ENCODE data around the gene DAGLA.
A peak's percentile ranks its signal among the peaks of the same experiment; 100 is the strongest.

DAGLA gene

GRCh38 chr11:61693922-61694601 is 13.9 kb downstream of the DAGLA start:
- no peak for DNase-seq

GRCh38 chr11:61694602-61694939 is 14.4 kb downstream of the DAGLA start:
- no peak for DNase-seq

GRCh38 chr11:61694946-61695706 is 14.9 kb downstream of the DAGLA start:
- no peak for DNase-seq

- peak; percentile 94 for DNase-seq
These were observed 15.7 kb downstream of the DAGLA start for GRCh38 chr11:61695917-61696316.

GRCh38 chr11:61696602-61697001 is 16.4 kb downstream of the DAGLA start:
- no peak for DNase-seq

- no peak for DNase-seq
These were observed 16.9 kb downstream of the DAGLA start for GRCh38 chr11:61697078-61697502.

GRCh38 chr11:61697764-61698163 is 17.6 kb downstream of the DAGLA start:
- DNase-seq = no peak

- DNase-seq = peak; percentile 26
These were observed 18.2 kb downstream of the DAGLA start for GRCh38 chr11:61698173-61698948.

GRCh38 chr11:61699737-61700160 is 19.6 kb downstream of the DAGLA start:
- no peak for DNase-seq

GRCh38 chr11:61700212-61700611 is 20.0 kb downstream of the DAGLA start:
- peak; percentile 39 for DNase-seq

GRCh38 chr11:61700720-61701119 is 20.5 kb downstream of the DAGLA start:
- no peak for DNase-seq

GRCh38 chr11:61701242-61701886 is 21.2 kb downstream of the DAGLA start:
- DNase-seq = peak; percentile 37

GRCh38 chr11:61702701-61703312 is 22.6 kb downstream of the DAGLA start:
- no peak for DNase-seq

- no peak for DNase-seq
These were observed 24.6 kb downstream of the DAGLA start for GRCh38 chr11:61704838-61705237.

- no peak for DNase-seq
These were observed 26.5 kb downstream of the DAGLA start for GRCh38 chr11:61706452-61707400.

GRCh38 chr11:61707574-61707973 is 27.4 kb downstream of the DAGLA start:
- no peak for DNase-seq

GRCh38 chr11:61709110-61709509 is 28.9 kb downstream of the DAGLA start:
- no peak for DNase-seq

- DNase-seq = no peak
These were observed 29.4 kb downstream of the DAGLA start for GRCh38 chr11:61709572-61709971.

GRCh38 chr11:61710019-61710418 is 29.8 kb downstream of the DAGLA start:
- DNase-seq = no peak

GRCh38 chr11:61711037-61711436 is 30.8 kb downstream of the DAGLA start:
- no peak for DNase-seq

- no peak for DNase-seq
These were observed 31.3 kb downstream of the DAGLA start for GRCh38 chr11:61711498-61711897.

- DNase-seq = no peak
These were observed 32.1 kb downstream of the DAGLA start for GRCh38 chr11:61712314-61712713.

All from CD4-positive, alpha-beta T cell treated with Interferon gamma for 1 hour (primary cell).